Spleen (tissue), 7 donors: ENCODE data around the gene HIP1.

Experiments
- POLR2A ChIP-seq, 3 donors: fragments of 450-650 bp; IDR thresholded peaks; one replicate each; pipeline ENCODE4 v1.5.1; 2017; ENCODE audit warnings: antibody characterized with exemption in 3 of 3, mild to moderate bottlenecking in 1 of 3
- POLR2AphosphoS5 ChIP-seq, 3 donors: sonication (generic); formaldehyde crosslinking; IDR thresholded peaks; one replicate each; pipeline ENCODE4 v1.5.1; 2017; ENCODE audit warnings: antibody characterized with exemption in 3 of 3
- TF ChIP-seq, protein P1 (sequence below), 11 experiments: fragments of 200-600 bp in 7 of 11; fragments of 450-650 bp in 4 of 11; sonication (generic) in 4 of 11; IDR thresholded peaks in 8 of 11; conservative IDR thresholded peaks in 3 of 11; 1 replicate in 7 of 11; 2 replicates in 4 of 11; pipeline versions ENCODE4 v1.4.0 to v1.8.0; 2016 to 2021; ENCODE audit warnings: antibody characterized with exemption in 11 of 11, inconsistent platforms in 4 of 11, mild to moderate bottlenecking in 1 of 11
- donor health status: DM: no; HTN: no; CAD: no; lungs with moderate emphysema.
- donor health status: DM: no; HTN: no; CAD: no.
- donor health status: DM: no; HTN: no; CAD: no.

DNA sequence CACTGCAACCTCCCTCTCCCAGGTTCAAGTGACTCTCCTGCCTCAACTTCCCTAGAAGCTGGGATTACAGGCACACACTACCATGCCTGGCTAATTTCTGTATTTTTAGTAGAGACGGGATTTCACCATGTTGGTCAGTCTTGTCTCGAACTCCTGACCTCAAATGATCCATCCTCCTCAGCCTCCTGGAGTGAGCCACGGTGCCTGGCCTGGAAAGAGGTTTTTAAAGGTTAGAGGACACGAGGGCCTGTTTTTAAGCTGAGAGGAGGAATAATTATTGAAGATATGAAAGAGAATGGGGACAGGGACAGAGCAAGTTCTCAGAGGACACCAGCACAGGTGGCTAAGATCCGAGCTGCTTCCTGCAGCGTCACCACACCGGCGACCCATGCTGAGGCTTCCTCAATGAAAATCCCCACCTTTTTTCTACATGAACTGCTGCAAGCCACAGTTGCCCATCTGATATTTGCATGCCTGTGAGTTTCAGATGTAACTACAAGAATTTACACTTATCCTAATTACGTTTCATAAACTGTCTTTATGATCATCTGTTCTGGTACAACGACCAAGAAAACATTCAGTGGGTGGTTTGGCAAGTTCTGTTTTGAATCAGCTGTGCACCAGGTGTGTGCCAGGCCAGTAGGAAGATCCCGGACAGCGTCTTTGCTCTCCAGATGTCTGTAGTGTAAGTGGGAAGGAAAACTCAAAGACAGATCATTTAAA lies 76.0 kb downstream of the HIP1 start:
- TF ChIP-seq, protein P1, sequence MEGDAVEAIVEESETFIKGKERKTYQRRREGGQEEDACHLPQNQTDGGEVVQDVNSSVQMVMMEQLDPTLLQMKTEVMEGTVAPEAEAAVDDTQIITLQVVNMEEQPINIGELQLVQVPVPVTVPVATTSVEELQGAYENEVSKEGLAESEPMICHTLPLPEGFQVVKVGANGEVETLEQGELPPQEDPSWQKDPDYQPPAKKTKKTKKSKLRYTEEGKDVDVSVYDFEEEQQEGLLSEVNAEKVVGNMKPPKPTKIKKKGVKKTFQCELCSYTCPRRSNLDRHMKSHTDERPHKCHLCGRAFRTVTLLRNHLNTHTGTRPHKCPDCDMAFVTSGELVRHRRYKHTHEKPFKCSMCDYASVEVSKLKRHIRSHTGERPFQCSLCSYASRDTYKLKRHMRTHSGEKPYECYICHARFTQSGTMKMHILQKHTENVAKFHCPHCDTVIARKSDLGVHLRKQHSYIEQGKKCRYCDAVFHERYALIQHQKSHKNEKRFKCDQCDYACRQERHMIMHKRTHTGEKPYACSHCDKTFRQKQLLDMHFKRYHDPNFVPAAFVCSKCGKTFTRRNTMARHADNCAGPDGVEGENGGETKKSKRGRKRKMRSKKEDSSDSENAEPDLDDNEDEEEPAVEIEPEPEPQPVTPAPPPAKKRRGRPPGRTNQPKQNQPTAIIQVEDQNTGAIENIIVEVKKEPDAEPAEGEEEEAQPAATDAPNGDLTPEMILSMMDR (IDR thresholded peaks at IDR 0.05 in 8 of 11, conservative IDR thresholded peaks at IDR 0.05 in 3 of 11) = no peak
- TF ChIP-seq POLR2A (IDR thresholded peaks at IDR 0.05) (no peak), POLR2AphosphoS5 (IDR thresholded peaks at IDR 0.05) (peak in 1 of 3 donors; percentile 25)
